ENCODE results near the gene SLC24A5. TPM values are rescaled to one million over a fixed set of nuclear protein-coding genes. Genes with fewer than 3 reads are reported as not detected.
A peak's percentile ranks its signal among the peaks of the same experiment; 100 is the strongest.

The SLC24A5 gene
- total RNA-seq, 1 experiment from 2014 or later: not detected

- Mint-ChIP-seq H3K27me3 (ENCODE audit: low read depth) (no peaks in the 10 kb centered on the region), H3K4me3 (no peak overlapping the region), H3K27ac (no peak overlapping the region; a peak in 1 of 7 replicates), H3K36me3 (ENCODE audit: insufficient read depth in 1 of 3, low read depth in 3 of 3) (no peaks in the 10 kb centered on the region), H3K9me3 (no peaks in the 10 kb centered on the region), H3K4me1 (peaks cover 5 to 13% of the 10 kb centered on the region in 2 experiments)
- Histone ChIP-seq H3K4me2 (ENCODE audit: insufficient read depth, insufficient read length, low read length) (no peak overlapping the region), H3T11ph (ENCODE audit: low read length) (no peak overlapping the region), H3K79me1 (ENCODE audit: insufficient read depth, low read depth, low read length, poor library complexity, severe bottlenecking) (no peaks in the 10 kb centered on the region), H4K20me1 (ENCODE audit: control insufficient read depth, insufficient read depth, insufficient read length) (no peaks in the 10 kb centered on the region), H3K56ac (ENCODE audit: insufficient read length, low read depth, low read length) (no peak overlapping the region), H2BK120ac (ENCODE audit: low read depth, low read length, poor library complexity, severe bottlenecking) (no peak overlapping the region), H2AFZ (ENCODE audit: low read length) (no peak overlapping the region), H3K4ac (ENCODE audit: low read depth, low read length) (no peak overlapping the region), H2BK5ac (ENCODE audit: insufficient read length, low read length) (no peak overlapping the region), H2BK12ac (ENCODE audit: insufficient read length, low read depth, low read length) (no peak overlapping the region), H3K79me2 (ENCODE audit: insufficient read depth, low read length) (no peaks in the 10 kb centered on the region), H2BK20ac (ENCODE audit: low read depth, low read length, poor library complexity, severe bottlenecking) (no peak overlapping the region), H3K4me1 (ENCODE audit: insufficient read depth, low read length) (no peaks in the 10 kb centered on the region; the same call in 1 of the 2 replicates), H2AK5ac (ENCODE audit: insufficient read length, low read length) (no peak overlapping the region), H4K5ac (ENCODE audit: insufficient read length, low read depth, low read length) (no peak overlapping the region), H3K9ac (ENCODE audit: extremely low read depth, insufficient read length, low read length) (no peak overlapping the region), H3K18ac (ENCODE audit: insufficient read length, low read depth, low read length) (no peak overlapping the region), H2BK15ac (ENCODE audit: low read depth, low read length) (no peak overlapping the region), H3K27ac (ENCODE audit: insufficient read length, low read depth, low read length) (no peak overlapping the region), H3K23me2 (ENCODE audit: insufficient read length, low read depth, low read length, poor library complexity, severe bottlenecking) (no peaks in the 10 kb centered on the region), H3K14ac (ENCODE audit: insufficient read depth, low read length) (no peak overlapping the region), H3K9me3 (ENCODE audit: control insufficient read depth, low read depth, low read length) (no peaks in the 10 kb centered on the region), H4K91ac (ENCODE audit: insufficient read length, low read depth, low read length) (no peak overlapping the region), H4K8ac (replicated peaks; ENCODE audit: insufficient read length, low read depth, low read length) (no peak overlapping the region), H3K23ac (ENCODE audit: insufficient read length, low read depth, low read length) (no peak overlapping the region), H3K27me3 (ENCODE audit: insufficient read depth, low read length) (no peaks in the 10 kb centered on the region)
- peak; percentile 52 for TF ChIP-seq CTCF (conservative IDR thresholded peaks at IDR 0.05)
- DNase-seq: peak; percentile 64
- WGBS (ENCODE audit: extremely low coverage, insufficient read length, low lambda C conversion rate): no CpG with 5 or more reads among the region's 5 CpGs
These were observed 10.8 kb upstream of the SLC24A5 start for GRCh38 chr15:48109856-48110531.
